Keratinocyte (primary cell): Measurements from ENCODE around the gene BRCA1. TPM values are rescaled to one million over a fixed set of nuclear protein-coding genes. Genes with fewer than 3 reads are reported as not detected.
"Not testable (repeated sequence)": the region's sequence is repeated elsewhere in the genome, so short reads cannot be mapped to it uniquely, and the experiment has no call there.

ENCODE experiments used
- DNase-seq: peaks from one replicate; pipeline ENCODE4 v3.0.0-alpha.2; 2011; ENCODE audit warnings: low read depth, missing footprints, low spot score
- FAIRE-seq: peaks from 2 replicates; lab custom pipeline; 2011; peaks lifted over from hg19 to GRCh38; lab: Jason Lieb, UNC
- H2AFZ ChIP-seq: 2 replicates; pipeline ENCODE4 v1.6.0; 2012; ENCODE audit warnings: low read length, control low read depth, inconsistent platforms; ENCODE audit not compliant: control insufficient read depth
- H3K27ac ChIP-seq: 2 replicates; pipeline ENCODE4 v1.5.1; 2011; ENCODE audit warnings: low read length; ENCODE audit not compliant: control insufficient read depth, insufficient read depth
- H3K27me3 ChIP-seq: 3 replicates; pipeline ENCODE4 v1.6.0; 2011; ENCODE audit warnings: low read length; ENCODE audit not compliant: control insufficient read depth, insufficient read depth; ENCODE audit errors: extremely low read depth
- H3K36me3 ChIP-seq, 2 experiments: 2 replicates in 1 of 2; 3 replicates in 1 of 2; pipeline ENCODE4 v1.5.1; 2011; ENCODE audit warnings: low read length in 2 of 2, mild to moderate bottlenecking in 1 of 2; ENCODE audit not compliant: control insufficient read depth in 2 of 2, insufficient read depth in 2 of 2; ENCODE audit errors: extremely low read depth in 1 of 2
- H3K4me1 ChIP-seq: 3 replicates; pipeline ENCODE4 v1.5.1; 2011; ENCODE audit warnings: low read length; ENCODE audit not compliant: control insufficient read depth, insufficient read depth; ENCODE audit errors: extremely low read depth
- H3K4me2 ChIP-seq: 3 replicates; pipeline ENCODE4 v1.6.0; 2011; ENCODE audit warnings: low read depth, low read length; ENCODE audit not compliant: control insufficient read depth, insufficient read depth; ENCODE audit errors: extremely low read depth
- H3K4me3 ChIP-seq, 3 experiments: fragments of 200-600 bp in 1 of 3; sonication (generic) in 1 of 3; 2 replicates in 2 of 3; 3 replicates in 1 of 3; pipeline ENCODE4 v1.5.1; 2011 to 2016; ENCODE audit warnings: low read length in 3 of 3, mild to moderate bottlenecking in 3 of 3, control low read depth in 2 of 3, inconsistent platforms in 1 of 3, low read depth in 1 of 3, mixed read lengths in 1 of 3, mixed run types in 1 of 3, moderate library complexity in 1 of 3; ENCODE audit not compliant: control insufficient read depth in 2 of 3, insufficient read depth in 2 of 3; ENCODE audit errors: extremely low read depth in 1 of 3
- H3K79me2 ChIP-seq: 2 replicates; pipeline ENCODE4 v1.6.0; 2012; ENCODE audit warnings: low read length; ENCODE audit not compliant: control insufficient read depth, insufficient read depth
- H3K9ac ChIP-seq: 3 replicates; pipeline ENCODE4 v1.6.0; 2011; ENCODE audit warnings: low read length; ENCODE audit not compliant: control insufficient read depth, insufficient read depth; ENCODE audit errors: extremely low read depth
- H3K9me1 ChIP-seq: 3 replicates; pipeline ENCODE4 v1.6.0; 2011; ENCODE audit warnings: low read length; ENCODE audit not compliant: control insufficient read depth, insufficient read depth; ENCODE audit errors: extremely low read depth
- H3K9me3 ChIP-seq: 2 replicates; pipeline ENCODE4 v1.5.1; 2012; ENCODE audit warnings: low read depth, low read length; ENCODE audit not compliant: control insufficient read depth
- H4K20me1 ChIP-seq: 3 replicates; pipeline ENCODE4 v1.6.0; 2011; ENCODE audit warnings: low read length; ENCODE audit not compliant: control insufficient read depth, insufficient read depth; ENCODE audit errors: extremely low read depth
- EZH2 ChIP-seq: IDR thresholded peaks from one replicate; pipeline ENCODE4 v1.6.1; 2012; ENCODE audit warnings: inconsistent platforms, mild to moderate bottlenecking, low read length, moderate library complexity
- dilution Hi-C: fragments of 300-500 bp; cut with MboI; formaldehyde crosslinking; loops from one replicate; pipeline ENCODE4 v1.7.0; 2020; ENCODE audit warnings: low sequenced_read_pairs; ENCODE audit not compliant: extremely low pct_ligation_motif_present
- polyA plus RNA-seq, 5 experiments: library from polyadenylated mRNA; depleted of rRNA in 3 of 5; stranded (reverse) in 3 of 5; stranded (forward) in 1 of 5; unstranded in 1 of 5; fragments of >200 nt; gene quantifications; 1 replicate in 1 of 5; 2 replicates in 3 of 5; 3 replicates in 1 of 5; pipeline versions ENCODE4 v1.2.1 to v1.2.3, GENCODE V29; 2011 to 2012; ENCODE audit warnings: missing spikeins in 2 of 5, low read depth in 1 of 5, low replicate concordance in 1 of 5
- TF ChIP-seq, protein P1 (sequence below), 3 experiments: IDR thresholded peaks in 1 of 3; conservative IDR thresholded peaks in 1 of 3; optimal IDR thresholded peaks in 1 of 3; 2 replicates in 2 of 3; 3 replicates in 1 of 3; pipeline versions ENCODE3 to v1.5.1; 2011; ENCODE audit warnings: low read length in 3 of 3, mild to moderate bottlenecking in 3 of 3, moderate library complexity in 2 of 3, control low read depth in 1 of 3, inconsistent platforms in 1 of 3; ENCODE audit not compliant: insufficient read depth in 2 of 3; ENCODE audit errors: extremely low read depth in 1 of 3

BRCA1 gene
- polyA plus RNA-seq, 1 donor (not counting 4 experiments of a cell fraction or from before 2014, with no cell fraction given), result 17.2 TPM

DNA sequence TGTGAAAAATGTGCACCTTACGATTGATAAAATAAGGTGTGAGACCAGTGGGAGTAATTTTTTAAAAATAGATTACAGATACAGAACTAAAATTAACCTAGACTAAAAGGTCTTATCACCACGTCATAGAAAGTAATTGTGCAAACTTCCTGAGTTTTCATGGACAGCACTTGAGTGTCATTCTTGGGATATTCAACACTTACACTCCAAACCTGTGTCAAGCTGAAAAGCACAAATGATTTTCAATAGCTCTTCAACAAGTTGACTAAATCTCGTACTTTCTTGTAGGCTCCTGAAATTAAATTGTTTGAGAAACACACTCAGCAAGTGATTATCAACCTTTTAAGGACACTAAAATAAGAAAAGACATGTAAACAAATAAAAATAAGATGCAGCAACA, 20.5 kb downstream of the BRCA1 start:
- no peaks in the 10 kb centered on the region for H4K20me1 ChIP-seq
- TF ChIP-seq EZH2, result no peak
- TF ChIP-seq, protein P1, sequence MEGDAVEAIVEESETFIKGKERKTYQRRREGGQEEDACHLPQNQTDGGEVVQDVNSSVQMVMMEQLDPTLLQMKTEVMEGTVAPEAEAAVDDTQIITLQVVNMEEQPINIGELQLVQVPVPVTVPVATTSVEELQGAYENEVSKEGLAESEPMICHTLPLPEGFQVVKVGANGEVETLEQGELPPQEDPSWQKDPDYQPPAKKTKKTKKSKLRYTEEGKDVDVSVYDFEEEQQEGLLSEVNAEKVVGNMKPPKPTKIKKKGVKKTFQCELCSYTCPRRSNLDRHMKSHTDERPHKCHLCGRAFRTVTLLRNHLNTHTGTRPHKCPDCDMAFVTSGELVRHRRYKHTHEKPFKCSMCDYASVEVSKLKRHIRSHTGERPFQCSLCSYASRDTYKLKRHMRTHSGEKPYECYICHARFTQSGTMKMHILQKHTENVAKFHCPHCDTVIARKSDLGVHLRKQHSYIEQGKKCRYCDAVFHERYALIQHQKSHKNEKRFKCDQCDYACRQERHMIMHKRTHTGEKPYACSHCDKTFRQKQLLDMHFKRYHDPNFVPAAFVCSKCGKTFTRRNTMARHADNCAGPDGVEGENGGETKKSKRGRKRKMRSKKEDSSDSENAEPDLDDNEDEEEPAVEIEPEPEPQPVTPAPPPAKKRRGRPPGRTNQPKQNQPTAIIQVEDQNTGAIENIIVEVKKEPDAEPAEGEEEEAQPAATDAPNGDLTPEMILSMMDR (optimal IDR thresholded peaks at IDR 0.05 in 1 of 3, IDR thresholded peaks at IDR 0.05 in 1 of 3, conservative IDR thresholded peaks at IDR 0.05 in 1 of 3; ENCODE audit: extremely low read depth in 1 of 3, insufficient read depth in 2 of 3, low read length in 3 of 3), result no peak
- no peaks in the 10 kb centered on the region for H3K4me1 ChIP-seq
- no peak for DNase-seq
- H3K9ac ChIP-seq, result no peak overlapping the region
- peaks cover 0 to 4% of the 10 kb centered on the region in 2 experiments for H3K36me3 ChIP-seq
- dilution Hi-C loops, result no loop called here
- no peak overlapping the region for H3K27ac ChIP-seq
- H2AFZ ChIP-seq, result no peak overlapping the region
- no peaks in the 10 kb centered on the region for H3K79me2 ChIP-seq
- no peak overlapping the region for H3K4me2 ChIP-seq
- no peaks in the 10 kb centered on the region for H3K9me3 ChIP-seq
- H3K4me3 ChIP-seq, result no peak overlapping the region
- no peaks in the 10 kb centered on the region for H3K9me1 ChIP-seq
- H3K27me3 ChIP-seq, result no peaks in the 10 kb centered on the region
- FAIRE-seq, result peak; percentile 29

GRCh38 chr17:43095364-43095763, 29.8 kb downstream of the BRCA1 start:
- H3K27me3 ChIP-seq, DNase-seq, H3K4me2 ChIP-seq, H2AFZ ChIP-seq, H3K36me3 ChIP-seq, FAIRE-seq, H3K9ac ChIP-seq, H4K20me1 ChIP-seq, H3K79me2 ChIP-seq, dilution Hi-C loops, H3K4me3 ChIP-seq, H3K9me3 ChIP-seq, H3K4me1 ChIP-seq, H3K27ac ChIP-seq, H3K9me1 ChIP-seq: not testable (repeated sequence)

DNA sequence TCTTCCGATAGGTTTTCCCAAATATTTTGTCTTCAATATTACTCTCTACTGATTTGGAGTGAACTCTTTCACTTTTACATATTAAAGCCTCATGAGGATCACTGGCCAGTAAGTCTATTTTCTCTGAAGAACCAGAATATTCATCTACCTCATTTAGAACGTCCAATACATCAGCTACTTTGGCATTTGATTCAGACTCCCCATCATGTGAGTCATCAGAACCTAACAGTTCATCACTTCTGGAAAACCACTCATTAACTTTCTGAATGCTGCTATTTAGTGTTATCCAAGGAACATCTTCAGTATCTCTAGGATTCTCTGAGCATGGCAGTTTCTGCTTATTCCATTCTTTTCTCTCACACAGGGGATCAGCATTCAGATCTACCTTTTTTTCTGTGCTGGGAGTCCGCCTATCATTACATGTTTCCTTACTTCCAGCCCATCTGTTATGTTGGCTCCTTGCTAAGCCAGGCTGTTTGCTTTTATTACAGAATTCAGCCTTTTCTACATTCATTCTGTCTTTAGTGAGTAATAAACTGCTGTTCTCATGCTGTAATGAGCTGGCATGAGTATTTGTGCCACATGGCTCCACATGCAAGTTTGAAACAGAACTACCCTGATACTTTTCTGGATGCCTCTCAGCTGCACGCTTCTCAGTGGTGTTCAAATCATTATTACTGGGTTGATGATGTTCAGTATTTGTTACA, 30.9 kb downstream of the BRCA1 start:
- Histone ChIP-seq H4K20me1 (no peaks in the 10 kb centered on the region), H3K4me2 (no peak overlapping the region), H3K4me3 (no peak overlapping the region), H3K9me3 (no peaks in the 10 kb centered on the region), H3K9ac (no peak overlapping the region), H2AFZ (no peak overlapping the region), H3K9me1 (no peaks in the 10 kb centered on the region), H3K27me3 (no peaks in the 10 kb centered on the region), H3K79me2 (no peaks in the 10 kb centered on the region), H3K36me3 (peaks cover 2 to 8% of the 10 kb centered on the region in 2 experiments), H3K4me1 (no peaks in the 10 kb centered on the region), H3K27ac (no peak overlapping the region)
- FAIRE-seq (no peak), DNase-seq (no peak)
- dilution Hi-C loops, result no loop called here
- TF ChIP-seq, protein P1 (optimal IDR thresholded peaks at IDR 0.05 in 1 of 3, IDR thresholded peaks at IDR 0.05 in 1 of 3, conservative IDR thresholded peaks at IDR 0.05 in 1 of 3; ENCODE audit: extremely low read depth in 1 of 3, insufficient read depth in 2 of 3, low read length in 3 of 3), result no peak
- no peak for TF ChIP-seq EZH2
